NT2/D1 (cell line): ENCODE results near the gene NACC2.

Source experiments
- SUZ12 ChIP-seq: IDR thresholded peaks from 2 replicates; pipeline ENCODE4 v1.6.1; 2011; ENCODE audit not compliant: insufficient read length, insufficient read depth; ENCODE audit errors: extremely low read depth
- YY1 ChIP-seq: IDR thresholded peaks from 2 replicates; pipeline ENCODE4 v1.6.1; 2011; ENCODE audit not compliant: insufficient read length, insufficient read depth
- ZNF274 ChIP-seq: IDR thresholded peaks from 2 replicates; pipeline ENCODE4 v1.6.1; 2011; ENCODE audit warnings: mild to moderate bottlenecking, low read depth, low read length

DNA sequence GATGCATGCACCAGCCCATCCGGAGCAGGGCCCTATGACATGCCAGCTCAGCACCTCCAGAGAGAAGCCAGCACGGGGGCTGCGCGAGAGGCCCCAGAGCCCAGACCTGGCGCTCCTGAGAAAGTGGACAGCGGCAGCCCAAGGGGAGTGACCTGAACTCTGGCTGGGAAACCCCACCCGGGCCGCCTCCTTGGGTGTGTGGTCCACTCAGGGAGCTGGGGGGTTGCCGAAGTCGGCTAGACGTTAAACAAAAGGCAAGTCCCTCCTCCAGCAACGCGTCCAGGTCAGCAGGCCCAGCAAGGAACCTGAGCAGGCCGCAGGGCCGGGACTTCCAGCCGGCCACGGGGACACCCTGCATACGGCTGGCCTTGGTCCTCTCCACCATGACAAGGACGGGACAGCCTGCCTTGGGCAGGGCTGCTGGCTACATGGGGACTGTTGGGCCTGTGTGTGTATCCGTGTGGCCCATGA lies 35.7 kb downstream of the NACC2 start:
- no peak for TF ChIP-seq ZNF274
- TF ChIP-seq SUZ12, result no peak
- TF ChIP-seq YY1, result no peak
